NCI-H510A (cell line): ENCODE measurements around the gene SLC5A3.

Source experiments
- DNase-seq: peaks from one replicate; lab custom pipeline; 2025; lab: John Stamatoyannopoulos, UW

Gene SLC5A3

GRCh38 chr21:34100790-34101189 is 27.4 kb downstream of the SLC5A3 start:
- no peak for DNase-seq

- no peak for DNase-seq
These were observed 32.7 kb downstream of the SLC5A3 start for GRCh38 chr21:34105947-34106541.

DNA sequence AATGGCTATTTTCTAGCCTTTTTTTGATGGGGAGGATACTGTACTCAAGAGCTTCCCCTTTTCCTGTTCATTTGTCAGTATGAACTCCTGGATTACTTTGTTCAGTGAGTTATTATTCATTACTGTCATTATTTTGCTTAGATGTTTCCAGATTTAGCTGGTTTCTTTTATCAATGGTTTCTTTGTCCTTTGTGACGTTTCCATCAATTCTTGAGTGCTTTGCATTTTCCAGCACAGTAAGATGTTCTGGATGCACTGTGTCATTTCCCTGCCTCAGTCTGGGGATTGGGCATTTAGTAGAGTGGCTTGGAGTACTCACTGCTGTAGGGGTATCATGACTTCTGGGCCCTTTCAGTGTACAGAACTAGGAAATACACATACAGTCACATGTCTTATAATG is 34.2 kb downstream of the SLC5A3 start:
- DNase-seq: no peak

- DNase-seq: no peak
These were observed 35.7 kb downstream of the SLC5A3 start for GRCh38 chr21:34109075-34109474.

DNA sequence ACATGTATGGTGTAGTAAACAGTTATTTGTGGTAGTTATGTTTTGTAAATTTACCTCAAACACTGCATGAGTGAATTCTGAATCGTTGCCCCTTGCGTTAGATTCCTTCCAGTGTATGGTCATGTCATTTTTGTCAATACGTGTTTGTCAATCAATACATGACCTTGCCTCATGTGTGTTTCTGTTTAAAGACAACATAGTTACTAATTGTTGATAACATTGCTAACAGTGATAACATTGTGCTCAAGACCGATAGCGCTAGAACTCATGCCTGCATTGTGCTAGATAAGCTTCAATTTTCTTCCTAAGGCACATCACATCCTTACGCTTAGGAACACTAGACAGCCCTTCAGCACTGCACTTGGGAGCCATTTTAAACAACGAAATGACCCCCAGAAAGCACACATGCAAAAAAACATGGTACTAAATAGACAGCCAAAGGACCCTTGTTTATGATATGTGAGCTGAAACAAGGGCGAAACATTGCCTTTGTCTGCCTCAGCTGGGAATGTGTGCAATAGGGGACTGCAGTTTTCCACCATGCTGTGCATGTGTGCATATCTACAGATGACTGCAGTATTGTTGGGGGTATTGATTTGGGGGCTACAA is 37.3 kb downstream of the SLC5A3 start:
- no peak for DNase-seq

- DNase-seq: no peak
These were observed 39.1 kb downstream of the SLC5A3 start for GRCh38 chr21:34112316-34113033.

GRCh38 chr21:34113842-34114241 is 40.5 kb downstream of the SLC5A3 start:
- no peak for DNase-seq

GRCh38 chr21:34115160-34115559 is 41.8 kb downstream of the SLC5A3 start:
- no peak for DNase-seq

DNA sequence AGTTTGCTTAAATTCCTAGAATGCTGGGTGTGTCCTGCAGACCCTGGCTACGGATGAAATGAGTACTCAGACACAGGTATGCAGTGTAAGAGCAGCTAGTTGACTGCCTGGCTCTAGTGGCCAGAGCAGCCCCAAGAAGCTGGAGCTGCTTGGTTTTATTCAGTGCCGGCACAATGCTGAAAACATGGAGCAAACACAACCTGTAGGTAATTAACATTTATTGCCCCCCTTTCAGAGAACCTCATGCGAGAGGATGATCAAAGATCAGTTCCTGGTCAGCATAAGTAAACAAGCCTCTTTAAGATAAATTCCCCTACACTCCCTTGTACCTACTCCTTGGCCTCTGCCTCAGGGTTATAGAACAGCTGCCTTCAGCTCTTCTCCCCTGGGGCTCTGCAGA is 43.2 kb downstream of the SLC5A3 start:
- no peak for DNase-seq

- DNase-seq: no peak
These were observed 47.5 kb downstream of the SLC5A3 start for GRCh38 chr21:34120867-34121266.

- no peak for DNase-seq
These were observed 48.7 kb downstream of the SLC5A3 start for GRCh38 chr21:34122047-34122446.
